H9 (cell line): ENCODE results near the gene FAM53B. TPM values are rescaled to one million over a fixed set of nuclear protein-coding genes. Genes with fewer than 3 reads are reported as not detected.

Source experiments
- DNase-seq: peaks from one replicate; pipeline ENCODE4 v3.0.0-alpha.2; 2017
- H2AFZ ChIP-seq: one replicate; pipeline ENCODE4 v1.6.1; 2013; ENCODE audit warnings: mild to moderate bottlenecking, low read length, control low read depth, moderate library complexity
- H2AK5ac ChIP-seq: 2 replicates; pipeline ENCODE4 v1.6.1; 2013; ENCODE audit warnings: low read length, control low read depth, mixed read lengths; ENCODE audit not compliant: insufficient read length
- H2BK120ac ChIP-seq: one replicate; pipeline ENCODE4 v1.6.1; 2013; ENCODE audit warnings: low read depth, mild to moderate bottlenecking, low read length, control low read depth, inconsistent platforms; ENCODE audit not compliant: poor library complexity, severe bottlenecking
- H2BK12ac ChIP-seq: 2 replicates; pipeline ENCODE4 v1.6.1; 2013; ENCODE audit warnings: low read length, control low read depth, mixed read lengths, low read depth; ENCODE audit not compliant: insufficient read length
- H2BK15ac ChIP-seq: 2 replicates; pipeline ENCODE4 v1.6.1; 2013; ENCODE audit warnings: low read depth, low read length, control low read depth
- H2BK20ac ChIP-seq: one replicate; pipeline ENCODE4 v1.6.1; 2013; ENCODE audit warnings: low read depth, mild to moderate bottlenecking, low read length, control low read depth, inconsistent platforms; ENCODE audit not compliant: poor library complexity, severe bottlenecking
- H2BK5ac ChIP-seq: 2 replicates; pipeline ENCODE4 v1.6.1; 2013; ENCODE audit warnings: low read length, control low read depth, mixed read lengths; ENCODE audit not compliant: insufficient read length
- H3K14ac ChIP-seq: 2 replicates; pipeline ENCODE4 v1.6.1; 2013; ENCODE audit warnings: low read length, control low read depth; ENCODE audit not compliant: insufficient read depth
- H3K18ac ChIP-seq: 2 replicates; pipeline ENCODE4 v1.6.1; 2013; ENCODE audit warnings: low read depth, mild to moderate bottlenecking, mixed read lengths, low read length, control low read depth; ENCODE audit not compliant: insufficient read length
- H3K23ac ChIP-seq: 2 replicates; pipeline ENCODE4 v1.6.1; 2013; ENCODE audit warnings: low read length, control low read depth, mixed read lengths, low read depth; ENCODE audit not compliant: insufficient read length
- H3K23me2 ChIP-seq: 2 replicates; pipeline ENCODE4 v1.6.1; 2013; ENCODE audit warnings: low read depth, mild to moderate bottlenecking, mixed read lengths, low read length, control low read depth; ENCODE audit not compliant: insufficient read length, poor library complexity, severe bottlenecking
- H3K27ac ChIP-seq: 2 replicates; pipeline ENCODE4 v1.5.1; 2013; ENCODE audit warnings: low read length, control low read depth, mixed read lengths, low read depth; ENCODE audit not compliant: insufficient read length
- H3K27me3 ChIP-seq: 2 replicates; pipeline ENCODE4 v1.6.1; 2013; ENCODE audit warnings: low read length, control low read depth, inconsistent platforms; ENCODE audit not compliant: insufficient read depth
- H3K4ac ChIP-seq: 2 replicates; pipeline ENCODE4 v1.6.1; 2013; ENCODE audit warnings: low read depth, mild to moderate bottlenecking, control low read depth, inconsistent platforms, low read length, moderate library complexity
- H3K4me1 ChIP-seq: 2 replicates; pipeline ENCODE4 v1.6.1; 2013; ENCODE audit warnings: low read length, control low read depth, inconsistent platforms; ENCODE audit not compliant: insufficient read depth
- H3K4me2 ChIP-seq: 2 replicates; pipeline ENCODE4 v1.6.1; 2013; ENCODE audit warnings: low read length, control low read depth, mixed read lengths; ENCODE audit not compliant: insufficient read length, insufficient read depth
- H3K56ac ChIP-seq: 2 replicates; pipeline ENCODE4 v1.6.1; 2013; ENCODE audit warnings: low read depth, mild to moderate bottlenecking, mixed read lengths, low read length, control low read depth; ENCODE audit not compliant: insufficient read length
- H3K79me1 ChIP-seq: 2 replicates; pipeline ENCODE4 v1.6.1; 2013; ENCODE audit warnings: low read depth, mild to moderate bottlenecking, moderate library complexity, low read length, control low read depth, inconsistent platforms; ENCODE audit not compliant: insufficient read depth, poor library complexity, severe bottlenecking
- H3K79me2 ChIP-seq: 2 replicates; pipeline ENCODE4 v1.6.1; 2013; ENCODE audit warnings: low read length, control low read depth, inconsistent platforms; ENCODE audit not compliant: insufficient read depth
- H3K9ac ChIP-seq: 2 replicates; pipeline ENCODE4 v1.6.1; 2013; ENCODE audit warnings: low read length, control low read depth, mixed read lengths; ENCODE audit not compliant: insufficient read length; ENCODE audit errors: extremely low read depth
- H3K9me3 ChIP-seq: one replicate; pipeline ENCODE4 v1.6.1; 2013; ENCODE audit warnings: low read depth, low read length, inconsistent platforms; ENCODE audit not compliant: control insufficient read depth
- H3T11ph ChIP-seq: one replicate; pipeline ENCODE4 v1.6.1; 2013; ENCODE audit warnings: mild to moderate bottlenecking, low read length, control low read depth, inconsistent platforms
- H4K20me1 ChIP-seq: one replicate; pipeline ENCODE4 v1.6.1; 2013; ENCODE audit not compliant: control insufficient read depth, insufficient read length, insufficient read depth
- H4K5ac ChIP-seq: 2 replicates; pipeline ENCODE4 v1.6.1; 2013; ENCODE audit warnings: low read depth, mild to moderate bottlenecking, mixed read lengths, low read length, control low read depth; ENCODE audit not compliant: insufficient read length
- H4K8ac ChIP-seq: replicated peaks from 2 replicates; pipeline ENCODE4 v1.6.1; 2013; ENCODE audit warnings: low read length, control low read depth, mixed read lengths, low read depth; ENCODE audit not compliant: insufficient read length
- H4K91ac ChIP-seq: 2 replicates; pipeline ENCODE4 v1.6.1; 2013; ENCODE audit warnings: low read depth, mild to moderate bottlenecking, moderate library complexity, mixed read lengths, low read length, control low read depth; ENCODE audit not compliant: insufficient read length
- H3K27ac Mint-ChIP-seq, 3 experiments: 2 replicates in 2 of 3; 3 replicates in 1 of 3; pipeline ENCODE4 v1.8.0; 2020 to 2021; ENCODE audit warnings: mixed read lengths in 3 of 3, mild to moderate bottlenecking in 1 of 3, moderate library complexity in 1 of 3
- H3K27me3 Mint-ChIP-seq: 2 replicates; pipeline ENCODE4 v1.8.0; 2021; ENCODE audit warnings: low read depth, mild to moderate bottlenecking, moderate library complexity, mixed read lengths
- H3K36me3 Mint-ChIP-seq, 3 experiments: 2 replicates in 2 of 3; 3 replicates in 1 of 3; pipeline ENCODE4 v1.8.0; 2020 to 2021; ENCODE audit warnings: low read depth in 3 of 3, mixed read lengths in 3 of 3; ENCODE audit not compliant: insufficient read depth in 1 of 3
- H3K4me1 Mint-ChIP-seq, 2 experiments: 2 replicates each; pipeline ENCODE4 v1.8.0; 2020; ENCODE audit warnings: mixed read lengths in 2 of 2
- H3K4me3 Mint-ChIP-seq, 2 experiments: 2 replicates in 1 of 2; 3 replicates in 1 of 2; pipeline ENCODE4 v1.8.0; 2020 to 2021; ENCODE audit warnings: mild to moderate bottlenecking in 2 of 2, mixed read lengths in 2 of 2, moderate library complexity in 1 of 2
- H3K9me3 Mint-ChIP-seq, 2 experiments: 2 replicates in 1 of 2; 3 replicates in 1 of 2; pipeline ENCODE4 v1.8.0; 2020; ENCODE audit warnings: mild to moderate bottlenecking in 2 of 2, mixed read lengths in 2 of 2, moderate library complexity in 1 of 2
- CTCF ChIP-seq: fragments of 200-600 bp; sonication (generic); conservative IDR thresholded peaks from 3 replicates; pipeline ENCODE4 v1.8.0; 2021; ENCODE audit warnings: antibody characterized with exemption, mild to moderate bottlenecking
- WGBS: extraction: QIAGEN DNeasy Blood & Tissue Kit; methylation state at CpG from one replicate; pipeline ENCODE4 v1.1.7; 2013; ENCODE audit warnings: missing lambda C conversion rate, low lambda C conversion rate, mixed read lengths; ENCODE audit not compliant: insufficient read length; ENCODE audit errors: extremely low coverage; 5-methylcytosine and 5-hydroxymethylcytosine counted together
- total RNA-seq: library from RNA; stranded (reverse); gene quantifications from 2 replicates; pipeline ENCODE4 v1.2.1, GENCODE V29; 2021

FAM53B gene
- total RNA-seq, 1 experiment from 2014 or later: 11.5 TPM

DNA sequence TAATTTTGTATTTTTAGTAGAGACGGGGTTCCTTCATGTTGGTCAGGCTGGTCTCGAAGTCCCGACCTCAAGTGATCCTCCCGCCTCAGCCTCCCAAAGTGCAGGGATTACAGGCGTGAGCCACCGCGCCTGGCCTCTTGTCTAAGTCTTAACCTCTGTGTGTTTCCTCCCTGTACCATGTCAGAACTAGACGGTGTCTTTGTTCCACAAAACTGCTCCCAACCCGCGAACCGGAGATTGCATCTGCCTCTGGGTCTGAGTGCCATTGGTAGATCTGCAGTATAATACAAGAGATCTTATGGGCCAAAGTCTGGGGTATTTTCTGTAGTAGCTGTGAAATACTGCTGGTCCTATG, 48.8 kb upstream of the FAM53B start:
- H2BK5ac ChIP-seq: no peak overlapping the region
- H3K4me1 Mint-ChIP-seq: peaks cover 2 to 8% of the 10 kb centered on the region in 2 experiments; a peak in 2 of 4 replicates
- H2BK120ac ChIP-seq: no peak overlapping the region
- H2BK12ac ChIP-seq: no peak overlapping the region
- H3T11ph ChIP-seq: no peak overlapping the region
- no peak overlapping the region for H2BK15ac ChIP-seq
- peaks cover 5 to 9% (median 6%) of the 10 kb centered on the region in 3 experiments; a peak in 5 of 7 replicates for H3K36me3 Mint-ChIP-seq
- H3K23ac ChIP-seq: no peak overlapping the region
- no peak overlapping the region for H3K27ac Mint-ChIP-seq
- TF ChIP-seq CTCF: no peak
- H3K4me3 Mint-ChIP-seq: peak overlapping the region; percentile 92 to 96
- no peaks in the 10 kb centered on the region for H3K9me3 Mint-ChIP-seq
- no peak overlapping the region for H3K18ac ChIP-seq
- no peaks in the 10 kb centered on the region for H4K20me1 ChIP-seq
- no peak overlapping the region for H2AFZ ChIP-seq
- peaks cover 4% of the 10 kb centered on the region for H3K23me2 ChIP-seq
- DNase-seq: no peak
- no peak overlapping the region for H3K9ac ChIP-seq
- H4K8ac ChIP-seq: no peak overlapping the region
- H3K79me2 ChIP-seq: peaks cover 2% of the 10 kb centered on the region; the same call in 1 of the 2 replicates
- H2AK5ac ChIP-seq: no peak overlapping the region
- no CpG with 5 or more reads among the region's 11 CpGs for WGBS
- no peak overlapping the region for H3K4ac ChIP-seq
- no peaks in the 10 kb centered on the region for H3K4me1 ChIP-seq
- H3K4me2 ChIP-seq: no peak overlapping the region
- H3K14ac ChIP-seq: no peak overlapping the region
- H3K79me1 ChIP-seq: peaks cover 4% of the 10 kb centered on the region
- no peaks in the 10 kb centered on the region for H3K27me3 ChIP-seq
- H3K9me3 ChIP-seq: no peaks in the 10 kb centered on the region
- no peak overlapping the region for H2BK20ac ChIP-seq
- H4K5ac ChIP-seq: no peak overlapping the region
- no peak overlapping the region for H3K27ac ChIP-seq
- H3K56ac ChIP-seq: no peak overlapping the region
- H3K27me3 Mint-ChIP-seq: peaks cover 3% of the 10 kb centered on the region
- no peak overlapping the region for H4K91ac ChIP-seq
